ENCODE measurements around the gene NFIA.

DNA sequence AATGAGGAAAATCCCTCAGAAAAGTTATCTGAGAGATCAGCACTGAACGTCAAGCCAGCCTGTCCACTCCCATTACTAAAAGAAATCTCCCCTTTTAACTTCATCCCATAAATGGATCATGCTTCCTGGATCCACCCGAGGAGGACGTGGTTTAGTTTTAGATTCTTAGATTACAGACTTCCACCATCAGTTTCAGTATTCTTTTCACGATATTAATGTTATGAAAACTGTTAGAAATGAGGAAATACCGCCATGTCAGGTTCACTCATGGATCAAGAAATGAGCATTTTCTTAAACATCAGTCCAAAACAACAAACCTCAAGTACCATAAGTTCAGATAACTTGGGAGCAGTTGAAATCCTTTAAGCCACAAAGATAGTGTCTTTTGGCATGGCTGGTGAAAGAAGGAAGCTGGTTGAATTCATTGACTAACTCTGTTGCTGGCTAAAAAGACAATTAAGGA, 49.8 kb downstream of the NFIA start:
- TF ChIP-seq CTCF (IDR thresholded peaks at IDR 0.05): no peak
- no peak for TF ChIP-seq POLR2AphosphoS5 (IDR thresholded peaks at IDR 0.05)
- no peak for TF ChIP-seq POLR2A (IDR thresholded peaks at IDR 0.05)
